ENCODE measurements around the gene HOATZ. TPM values are rescaled to one million over a fixed set of nuclear protein-coding genes. Genes with fewer than 3 reads are reported as not detected.

The HOATZ gene
- total RNA-seq, 1 donor from 2014 or later = not detected

GRCh38 chr11:111541254-111542061, 26.9 kb downstream of the HOATZ start:
- no peak for TF ChIP-seq CTCF (IDR thresholded peaks at IDR 0.05)
- Mint-ChIP-seq H3K4me3 (peak overlapping the region; percentile 63), H3K4me1 (peaks cover 15% of the 10 kb centered on the region), H3K27ac (no peak overlapping the region), H3K36me3 (ENCODE audit: low read depth) (no peaks in the 10 kb centered on the region), H3K27me3 (peaks cover 67% of the 10 kb centered on the region), H3K9me3 (no peaks in the 10 kb centered on the region)
- peak; percentile 20 for DNase-seq
- ATAC-seq (ENCODE audit: low read depth) = peak; percentile 18
- ChIA-PET POLR2A (no interaction called here), CTCF (no interaction called here)
- intact Hi-C loops (cut with micrococcal nuclease) = no loop called here

GRCh38 chr11:111542606-111543275, 28.2 kb downstream of the HOATZ start:
- intact Hi-C loops (cut with micrococcal nuclease) = no loop called here
- ATAC-seq (ENCODE audit: low read depth) (no peak), DNase-seq (no peak)
- H3K27me3 Mint-ChIP-seq = peaks cover 56% of the 10 kb centered on the region
- no peak for TF ChIP-seq CTCF (IDR thresholded peaks at IDR 0.05)
- no peak overlapping the region for H3K27ac Mint-ChIP-seq
- H3K9me3 Mint-ChIP-seq = no peaks in the 10 kb centered on the region
- peaks cover 15% of the 10 kb centered on the region for H3K4me1 Mint-ChIP-seq
- ChIA-PET POLR2A (interaction anchor here (0.5 kb wide), 1 partner anchor 1100 kb away, joined by 3 read pairs; no protein-coding TSS in a partner anchor), CTCF (no interaction called here)
- H3K36me3 Mint-ChIP-seq (ENCODE audit: low read depth) = no peaks in the 10 kb centered on the region
- H3K4me3 Mint-ChIP-seq = no peak overlapping the region

- ChIA-PET POLR2A (no interaction called here), CTCF (no interaction called here)
- no peak overlapping the region for H3K4me3 Mint-ChIP-seq
- H3K27ac Mint-ChIP-seq = no peak overlapping the region
- no peaks in the 10 kb centered on the region for H3K9me3 Mint-ChIP-seq
- no peaks in the 10 kb centered on the region for H3K4me1 Mint-ChIP-seq
- H3K36me3 Mint-ChIP-seq (ENCODE audit: low read depth) = no peaks in the 10 kb centered on the region
- TF ChIP-seq CTCF (IDR thresholded peaks at IDR 0.05) = no peak
- no peak for ATAC-seq (ENCODE audit: low read depth)
- intact Hi-C loops (cut with micrococcal nuclease) = no loop called here
- H3K27me3 Mint-ChIP-seq = peaks cover 20% of the 10 kb centered on the region
- no peak for DNase-seq
Observed at GRCh38 chr11:111548525-111548924, 33.9 kb downstream of the HOATZ start.

- H3K27me3 Mint-ChIP-seq = peaks cover 21% of the 10 kb centered on the region
- no peak overlapping the region for H3K4me3 Mint-ChIP-seq
- H3K4me1 Mint-ChIP-seq = no peaks in the 10 kb centered on the region
- no peak overlapping the region for H3K27ac Mint-ChIP-seq
- intact Hi-C loops (cut with micrococcal nuclease) = no loop called here
- no peaks in the 10 kb centered on the region for H3K36me3 Mint-ChIP-seq (ENCODE audit: low read depth)
- DNase-seq = no peak
- ChIA-PET CTCF (no interaction called here), POLR2A (no interaction called here)
- no peak for TF ChIP-seq CTCF (IDR thresholded peaks at IDR 0.05)
- no peak for ATAC-seq (ENCODE audit: low read depth)
- no peaks in the 10 kb centered on the region for H3K9me3 Mint-ChIP-seq
Observed at GRCh38 chr11:111549196-111549868, 34.8 kb downstream of the HOATZ start.

- ChIA-PET POLR2A (no interaction called here), CTCF (no interaction called here)
- Mint-ChIP-seq H3K27ac (no peak overlapping the region), H3K27me3 (peaks cover 21% of the 10 kb centered on the region), H3K4me1 (no peaks in the 10 kb centered on the region), H3K9me3 (no peaks in the 10 kb centered on the region), H3K4me3 (no peak overlapping the region), H3K36me3 (ENCODE audit: low read depth) (no peaks in the 10 kb centered on the region)
- TF ChIP-seq CTCF (IDR thresholded peaks at IDR 0.05) = no peak
- intact Hi-C loops (cut with micrococcal nuclease) = no loop called here
- ATAC-seq (ENCODE audit: low read depth) (no peak), DNase-seq (no peak)
Observed at GRCh38 chr11:111549869-111550203, 35.3 kb downstream of the HOATZ start.
